MG63 (cell line): ENCODE measurements around the gene FGB. TPM values are rescaled to one million over a fixed set of nuclear protein-coding genes. Genes with fewer than 3 reads are reported as not detected.

ENCODE experiments used
- DNase-seq: peaks from one replicate; pipeline ENCODE4 v3.0.0-alpha.2; 2020
- H3K27me3 ChIP-seq: fragments of 250-450 bp; sonication (Bioruptor Pico); 2 replicates; pipeline ENCODE4 v1.5.1; 2020; ENCODE audit warnings: mild to moderate bottlenecking, moderate library complexity
- H3K36me3 ChIP-seq: fragments of 250-450 bp; sonication (Bioruptor Pico); 2 replicates; pipeline ENCODE4 v1.5.1; 2020; ENCODE audit warnings: mild to moderate bottlenecking, moderate library complexity
- H3K4me3 ChIP-seq: fragments of 250-450 bp; sonication (Bioruptor Pico); 2 replicates; pipeline ENCODE4 v1.5.1; 2020; ENCODE audit warnings: mild to moderate bottlenecking, moderate library complexity
- H3K9me3 ChIP-seq: fragments of 250-450 bp; sonication (Bioruptor Pico); 2 replicates; pipeline ENCODE4 v1.5.1; 2020; ENCODE audit warnings: mild to moderate bottlenecking, moderate library complexity
- total RNA-seq: library from RNA; depleted of rRNA; stranded (reverse); fragments of >200 nt; shearing (Covaris generic); gene quantifications from 2 replicates; pipeline ENCODE4 v1.2.3, GENCODE V29; 2014; ENCODE audit warnings: low replicate concordance; rRNA removed

FGB gene
- not detected in 2 replicates for total RNA-seq

GRCh38 chr4:154562697-154563254 is at the start of gene FGB:
TSS of gene FGB (plus strand) at chr4:154563011. CDS start at chr4:154563019, 8 bp downstream.
- DNase-seq: no peak

GRCh38 chr4:154516318-154517029 is 46.3 kb upstream of the FGB start:
- Histone ChIP-seq H3K36me3 (no peaks in the 10 kb centered on the region), H3K27me3 (no peaks in the 10 kb centered on the region), H3K4me3 (no peak overlapping the region), H3K9me3 (no peaks in the 10 kb centered on the region)
- DNase-seq: no peak

More at GRCh38 chr4:154562697-154563254, at the start of gene FGB:
- Histone ChIP-seq H3K9me3 (no peaks in the 10 kb centered on the region), H3K4me3 (no peak within 1 kb of the TSS), H3K27me3 (no peaks in the 10 kb centered on the region), H3K36me3 (no peaks in the 10 kb centered on the region)

- Histone ChIP-seq H3K4me3 (no peak overlapping the region), H3K9me3 (no peaks in the 10 kb centered on the region), H3K36me3 (no peaks in the 10 kb centered on the region), H3K27me3 (no peaks in the 10 kb centered on the region)
- no peak for DNase-seq
Observed at GRCh38 chr4:154517591-154517990, 45.2 kb upstream of the FGB start.

GRCh38 chr4:154519214-154519613 is 43.6 kb upstream of the FGB start:
- no peak for DNase-seq
- no peaks in the 10 kb centered on the region for H3K27me3 ChIP-seq
- H3K36me3 ChIP-seq: no peaks in the 10 kb centered on the region
- H3K9me3 ChIP-seq: no peaks in the 10 kb centered on the region
- no peak overlapping the region for H3K4me3 ChIP-seq

- H3K36me3 ChIP-seq: no peaks in the 10 kb centered on the region
- no peaks in the 10 kb centered on the region for H3K9me3 ChIP-seq
- H3K4me3 ChIP-seq: no peak overlapping the region
- no peak for DNase-seq
- H3K27me3 ChIP-seq: no peaks in the 10 kb centered on the region
Observed at GRCh38 chr4:154521607-154522006, 41.2 kb upstream of the FGB start.

GRCh38 chr4:154526151-154526550 is 36.7 kb upstream of the FGB start:
- H3K27me3 ChIP-seq: no peaks in the 10 kb centered on the region
- H3K4me3 ChIP-seq: no peak overlapping the region
- H3K36me3 ChIP-seq: no peaks in the 10 kb centered on the region
- H3K9me3 ChIP-seq: no peaks in the 10 kb centered on the region
- DNase-seq: no peak

- no peaks in the 10 kb centered on the region for H3K36me3 ChIP-seq
- no peak overlapping the region for H3K4me3 ChIP-seq
- DNase-seq: no peak
- no peaks in the 10 kb centered on the region for H3K27me3 ChIP-seq
- H3K9me3 ChIP-seq: no peaks in the 10 kb centered on the region
Observed at GRCh38 chr4:154527308-154527707, 35.5 kb upstream of the FGB start.

GRCh38 chr4:154528869-154529268 is 33.9 kb upstream of the FGB start:
- Histone ChIP-seq H3K27me3 (no peaks in the 10 kb centered on the region), H3K36me3 (no peaks in the 10 kb centered on the region), H3K9me3 (no peaks in the 10 kb centered on the region), H3K4me3 (no peak overlapping the region)
- DNase-seq: no peak

GRCh38 chr4:154529728-154530519 is 32.9 kb upstream of the FGB start:
- DNase-seq: peak; percentile 35
- H3K36me3 ChIP-seq: no peaks in the 10 kb centered on the region
- no peaks in the 10 kb centered on the region for H3K9me3 ChIP-seq
- no peak overlapping the region for H3K4me3 ChIP-seq
- H3K27me3 ChIP-seq: no peaks in the 10 kb centered on the region

- Histone ChIP-seq H3K4me3 (no peak overlapping the region), H3K9me3 (no peaks in the 10 kb centered on the region), H3K36me3 (peaks cover 19% of the 10 kb centered on the region), H3K27me3 (no peaks in the 10 kb centered on the region)
- no peak for DNase-seq
Observed at GRCh38 chr4:154534296-154534695, 28.5 kb upstream of the FGB start.

GRCh38 chr4:154542271-154542879 is 20.4 kb upstream of the FGB start:
- H3K36me3 ChIP-seq: peaks cover 54% of the 10 kb centered on the region
- no peak overlapping the region for H3K4me3 ChIP-seq
- H3K27me3 ChIP-seq: no peaks in the 10 kb centered on the region
- H3K9me3 ChIP-seq: no peaks in the 10 kb centered on the region
- DNase-seq: no peak

- no peaks in the 10 kb centered on the region for H3K27me3 ChIP-seq
- H3K9me3 ChIP-seq: no peaks in the 10 kb centered on the region
- DNase-seq: no peak
- peaks cover 41% of the 10 kb centered on the region for H3K36me3 ChIP-seq
- H3K4me3 ChIP-seq: no peak overlapping the region
Observed at GRCh38 chr4:154545689-154546088, 17.1 kb upstream of the FGB start.

GRCh38 chr4:154549894-154550790 is 12.7 kb upstream of the FGB start, which contains the start of gene PLRG1:
TSS of gene PLRG1 (minus strand) at chr4:154550400. CDS start at chr4:154550308, 92 bp downstream.
- H3K36me3 ChIP-seq: peaks cover 16% of the 10 kb centered on the region
- DNase-seq: peak; percentile 87
- H3K27me3 ChIP-seq: no peaks in the 10 kb centered on the region
- H3K4me3 ChIP-seq: peak within 1 kb of the TSS; percentile 80
- no peaks in the 10 kb centered on the region for H3K9me3 ChIP-seq

GRCh38 chr4:154551872-154552686 is 10.7 kb upstream of the FGB start:
- no peak overlapping the region for H3K4me3 ChIP-seq
- H3K36me3 ChIP-seq: peaks cover 4% of the 10 kb centered on the region; the same call in 1 of the 2 replicates
- H3K9me3 ChIP-seq: no peaks in the 10 kb centered on the region
- peak; percentile 47 for DNase-seq
- H3K27me3 ChIP-seq: no peaks in the 10 kb centered on the region

- DNase-seq: no peak
- Histone ChIP-seq H3K27me3 (no peaks in the 10 kb centered on the region), H3K9me3 (no peaks in the 10 kb centered on the region), H3K4me3 (no peak overlapping the region), H3K36me3 (no peaks in the 10 kb centered on the region)
Observed at GRCh38 chr4:154559141-154559493, 3.7 kb upstream of the FGB start.
